Fibroblast of villous mesenchyme (primary cell): ENCODE results near the gene NTM. TPM values are rescaled to one million over a fixed set of nuclear protein-coding genes. Genes with fewer than 3 reads are reported as not detected.
A peak's percentile ranks its signal among the peaks of the same experiment; 100 is the strongest.

Experiments
- DNase-seq: peaks from one replicate; pipeline ENCODE4 v3.0.0-alpha.2; 2010; ENCODE audit warnings: low read depth
- H3K4me3 ChIP-seq: 2 replicates; pipeline ENCODE4 v1.5.1; 2011; ENCODE audit warnings: low read depth, mild to moderate bottlenecking, low read length
- total RNA-seq: library from RNA; depleted of rRNA; stranded (reverse); fragments of >200 nt; gene quantifications from 2 replicates; pipeline ENCODE4 v1.2.3, GENCODE V29; 2012
- TF ChIP-seq, protein P1 (sequence below): IDR thresholded peaks from 2 replicates; pipeline ENCODE4 v1.5.1; 2012; ENCODE audit warnings: low read depth, mild to moderate bottlenecking, low read length; ENCODE audit not compliant: insufficient read depth

NTM gene
- total RNA-seq, 1 donor = 7.3 TPM

DNA sequence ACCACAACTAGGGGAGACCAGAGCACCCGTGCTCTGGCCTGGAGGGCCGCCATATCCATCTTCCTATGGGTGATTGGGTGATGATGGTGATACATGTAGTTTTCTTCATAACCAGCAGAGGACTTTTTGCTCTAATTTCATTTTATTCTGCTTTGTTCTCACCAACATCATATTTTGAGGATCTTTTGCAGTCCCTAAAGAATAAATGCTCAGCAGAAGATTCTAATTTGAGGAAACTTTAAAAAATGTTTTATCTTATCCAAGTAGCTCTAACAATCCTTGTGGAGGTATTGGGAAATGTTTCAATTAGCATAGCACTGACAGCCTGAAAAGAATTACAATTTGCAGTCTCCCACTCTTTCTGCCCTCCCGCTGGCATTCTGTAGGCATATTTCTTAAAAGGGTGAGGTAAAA is 544.0 kb downstream of the NTM start:
- TF ChIP-seq, protein P1, sequence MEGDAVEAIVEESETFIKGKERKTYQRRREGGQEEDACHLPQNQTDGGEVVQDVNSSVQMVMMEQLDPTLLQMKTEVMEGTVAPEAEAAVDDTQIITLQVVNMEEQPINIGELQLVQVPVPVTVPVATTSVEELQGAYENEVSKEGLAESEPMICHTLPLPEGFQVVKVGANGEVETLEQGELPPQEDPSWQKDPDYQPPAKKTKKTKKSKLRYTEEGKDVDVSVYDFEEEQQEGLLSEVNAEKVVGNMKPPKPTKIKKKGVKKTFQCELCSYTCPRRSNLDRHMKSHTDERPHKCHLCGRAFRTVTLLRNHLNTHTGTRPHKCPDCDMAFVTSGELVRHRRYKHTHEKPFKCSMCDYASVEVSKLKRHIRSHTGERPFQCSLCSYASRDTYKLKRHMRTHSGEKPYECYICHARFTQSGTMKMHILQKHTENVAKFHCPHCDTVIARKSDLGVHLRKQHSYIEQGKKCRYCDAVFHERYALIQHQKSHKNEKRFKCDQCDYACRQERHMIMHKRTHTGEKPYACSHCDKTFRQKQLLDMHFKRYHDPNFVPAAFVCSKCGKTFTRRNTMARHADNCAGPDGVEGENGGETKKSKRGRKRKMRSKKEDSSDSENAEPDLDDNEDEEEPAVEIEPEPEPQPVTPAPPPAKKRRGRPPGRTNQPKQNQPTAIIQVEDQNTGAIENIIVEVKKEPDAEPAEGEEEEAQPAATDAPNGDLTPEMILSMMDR = peak; percentile 32
- no peak overlapping the region for H3K4me3 ChIP-seq
- DNase-seq = peak; percentile 19

DNA sequence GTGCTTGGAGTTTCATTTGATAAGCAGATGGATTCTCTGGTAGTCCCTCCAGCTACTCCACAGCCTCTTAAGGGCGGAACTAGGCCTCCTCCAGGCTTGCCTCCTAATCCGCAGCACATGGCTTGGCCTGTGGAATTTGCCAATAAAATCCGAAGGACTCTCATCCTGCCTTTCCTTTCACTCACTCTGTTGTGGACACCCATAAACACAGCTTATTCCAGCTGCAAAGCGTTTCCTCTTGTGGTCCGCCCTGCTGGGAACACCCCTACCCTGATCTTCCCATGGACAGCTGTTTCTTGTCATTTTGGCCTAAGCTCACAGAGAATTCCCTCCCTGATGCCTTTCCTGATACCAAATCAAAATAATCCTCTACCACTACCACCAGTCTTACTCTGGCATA is 546.2 kb downstream of the NTM start:
- H3K4me3 ChIP-seq = no peak overlapping the region
- TF ChIP-seq, protein P1 = no peak
- peak; percentile 90 for DNase-seq

DNA sequence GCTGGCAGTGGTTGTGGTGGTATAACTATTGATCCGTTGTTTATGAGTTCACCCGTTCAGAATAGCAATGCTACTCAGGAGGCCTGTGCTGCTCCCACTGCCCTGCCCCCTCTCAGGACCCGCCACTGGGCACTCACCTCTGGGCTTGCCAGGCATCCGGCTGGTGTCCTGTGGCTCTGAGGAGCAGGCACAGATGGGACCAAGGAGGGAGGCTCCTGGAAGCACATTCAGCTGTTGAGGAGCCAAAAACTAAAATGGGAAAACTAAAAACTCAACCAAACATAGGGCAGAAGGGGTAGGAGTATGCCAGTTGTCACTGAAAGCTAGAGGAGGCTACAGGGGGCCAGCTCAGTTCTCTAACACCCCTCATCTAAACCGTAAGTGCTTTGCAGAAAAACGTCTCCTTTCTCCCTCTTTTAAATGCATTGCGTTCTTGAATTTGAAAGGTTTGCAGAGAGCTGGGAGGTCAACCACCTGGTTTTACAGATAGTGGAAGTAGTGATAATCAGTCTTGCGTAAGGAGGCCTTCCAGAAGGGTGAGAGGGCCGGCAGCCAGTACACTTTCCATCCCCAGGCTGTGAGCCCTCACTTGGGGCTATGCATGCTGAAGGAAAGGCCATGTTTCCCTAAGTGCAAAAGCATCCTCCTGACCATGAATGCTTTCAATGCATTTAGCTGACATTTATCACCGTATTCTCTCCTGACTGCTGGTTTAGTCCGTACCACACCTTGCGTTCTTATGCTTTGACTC is 547.4 kb downstream of the NTM start:
- H3K4me3 ChIP-seq = no peak overlapping the region
- peak; percentile 50 for DNase-seq
- TF ChIP-seq, protein P1 = no peak

DNA sequence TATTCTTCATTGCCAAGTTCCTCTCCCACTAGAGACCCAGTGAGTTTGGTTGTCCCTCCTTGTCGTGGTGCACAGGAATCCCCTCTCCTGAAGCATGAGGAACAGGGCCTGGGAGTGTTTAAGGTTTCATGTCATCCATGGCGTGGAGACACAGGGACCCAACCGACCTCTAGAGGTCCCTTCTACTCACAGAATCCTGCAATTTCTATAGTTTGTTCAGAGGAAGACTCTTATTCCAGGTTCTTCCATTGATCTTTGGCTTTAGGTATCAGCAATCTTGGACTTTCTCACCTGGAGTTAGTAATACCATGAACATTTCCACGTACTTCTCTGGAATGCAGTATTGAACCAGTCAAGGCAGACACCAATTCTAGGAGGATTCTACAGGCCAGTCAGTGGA is 548.2 kb downstream of the NTM start:
- no peak for DNase-seq
- TF ChIP-seq, protein P1 = no peak
- no peak overlapping the region for H3K4me3 ChIP-seq

DNA sequence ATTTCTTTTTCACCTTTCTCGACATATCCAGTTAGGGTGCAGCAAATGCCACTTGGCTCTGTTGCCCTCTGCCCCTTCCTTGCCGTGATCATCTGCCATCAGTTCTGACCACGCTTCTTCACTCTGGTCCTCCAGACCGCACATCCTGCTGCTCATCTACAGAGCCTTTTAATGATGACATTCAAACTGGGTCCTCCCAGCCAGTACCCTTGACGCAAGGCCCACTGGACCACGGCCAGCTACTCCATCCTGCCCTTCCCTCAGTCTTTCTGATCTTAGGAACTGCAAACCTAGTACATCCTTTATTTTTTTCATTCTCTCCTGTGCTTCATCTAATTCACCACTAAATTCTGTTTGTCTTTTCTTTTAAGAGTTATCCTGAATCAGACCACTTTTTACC is 551.8 kb downstream of the NTM start:
- no peak for DNase-seq
- H3K4me3 ChIP-seq = no peak overlapping the region
- TF ChIP-seq, protein P1 = no peak

DNA sequence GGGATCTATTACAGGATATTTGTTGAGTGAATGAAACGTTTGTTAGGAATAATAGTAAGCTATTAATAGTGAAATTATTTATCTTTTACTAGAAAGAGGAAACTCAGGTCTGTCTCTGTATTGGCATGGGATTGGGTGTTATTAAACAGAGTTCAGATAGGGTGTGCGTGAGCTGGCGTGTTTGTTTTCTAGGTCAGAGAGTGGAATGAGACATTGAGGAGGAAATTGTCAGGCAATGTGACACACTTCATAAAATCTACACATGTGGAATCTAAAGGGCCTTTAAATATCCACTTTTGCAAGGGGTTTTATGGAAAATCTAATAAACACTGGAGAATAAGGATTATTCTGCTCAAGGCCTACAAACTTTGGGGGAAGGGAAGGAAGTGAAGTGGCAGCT is 552.9 kb downstream of the NTM start:
- H3K4me3 ChIP-seq = no peak overlapping the region
- DNase-seq = peak; percentile 23
- TF ChIP-seq, protein P1 = no peak

DNA sequence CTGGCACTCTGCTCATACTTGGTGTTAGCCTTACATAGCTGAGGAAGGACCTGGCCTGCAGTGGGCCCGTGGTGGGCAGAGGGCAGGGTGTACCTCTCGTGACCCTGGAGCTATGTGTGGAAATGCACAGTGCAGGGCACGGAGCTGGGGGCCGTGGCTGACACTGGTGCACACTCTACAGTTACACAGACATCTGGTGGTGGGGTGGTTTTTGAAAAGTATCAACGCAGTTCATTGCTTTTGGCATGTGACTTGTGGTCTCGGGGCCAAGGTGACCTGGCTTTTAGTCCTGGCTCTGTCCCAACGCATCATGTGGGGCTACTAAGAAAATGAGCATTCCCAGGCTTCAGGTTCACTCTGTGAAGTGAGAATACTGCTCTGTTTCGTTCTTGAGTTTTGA is 553.6 kb downstream of the NTM start:
- no peak overlapping the region for H3K4me3 ChIP-seq
- DNase-seq = peak; percentile 18
- TF ChIP-seq, protein P1 = no peak
